Parathyroid adenoma (tissue), 2 donors: Measurements from ENCODE around the gene METTL1.

Experiments used
- H2AFZ ChIP-seq: fragments of 300-600 bp; sonication (generic); one replicate; pipeline ENCODE4 v1.7.0; 2017; ENCODE audit warnings: antibody characterized with exemption, mild to moderate bottlenecking
- H3K27ac ChIP-seq: fragments of 300-600 bp; sonication (generic); one replicate; pipeline ENCODE4 v1.7.0; 2017
- H3K27me3 ChIP-seq: fragments of 300-600 bp; sonication (generic); one replicate; pipeline ENCODE4 v1.7.0; 2017; ENCODE audit warnings: low read length; ENCODE audit not compliant: control insufficient read depth, insufficient read depth
- H3K36me3 ChIP-seq: fragments of 300-600 bp; sonication (generic); one replicate; pipeline ENCODE4 v1.7.0; 2017; ENCODE audit warnings: low read length; ENCODE audit not compliant: control insufficient read depth, insufficient read depth
- H3K4me1 ChIP-seq: fragments of 300-600 bp; sonication (generic); one replicate; pipeline ENCODE4 v1.7.0; 2017; ENCODE audit warnings: control low read depth
- H3K4me2 ChIP-seq: fragments of 300-600 bp; sonication (generic); one replicate; pipeline ENCODE4 v1.7.0; 2017; ENCODE audit warnings: low read length
- H3K4me3 ChIP-seq: fragments of 300-600 bp; sonication (generic); one replicate; pipeline ENCODE4 v1.7.0; 2017; ENCODE audit warnings: low read depth, low read length
- H3K79me2 ChIP-seq: fragments of 300-600 bp; sonication (generic); one replicate; pipeline ENCODE4 v1.7.0; 2017; ENCODE audit warnings: control low read depth
- H3K9ac ChIP-seq: fragments of 300-600 bp; sonication (generic); one replicate; pipeline ENCODE4 v1.7.0; 2017; ENCODE audit warnings: mild to moderate bottlenecking
- H3K9me3 ChIP-seq: fragments of 300-600 bp; sonication (generic); one replicate; pipeline ENCODE4 v1.7.0; 2017; ENCODE audit warnings: low read length; ENCODE audit not compliant: control insufficient read depth
- CTCF ChIP-seq: fragments of 300-600 bp; sonication (generic); IDR thresholded peaks from one replicate; pipeline ENCODE4 v1.7.0; 2017; ENCODE audit warnings: antibody characterized with exemption, mild to moderate bottlenecking
- donor health status: primary hyperparathyroidism.

Gene METTL1

GRCh38 chr12:57736741-57737466, 35.0 kb downstream of the METTL1 start:
- Histone ChIP-seq H2AFZ (peak overlapping the region; percentile 51), H3K27me3 (no peaks in the 10 kb centered on the region), H3K9me3 (no peaks in the 10 kb centered on the region), H3K9ac (no peak overlapping the region), H3K4me2 (no peak overlapping the region), H3K27ac (no peak overlapping the region), H3K36me3 (no peaks in the 10 kb centered on the region), H3K4me1 (peaks cover 14% of the 10 kb centered on the region), H3K4me3 (no peak overlapping the region), H3K79me2 (no peaks in the 10 kb centered on the region)
- TF ChIP-seq CTCF: no peak

GRCh38 chr12:57735952-57736740, 35.8 kb downstream of the METTL1 start:
- Histone ChIP-seq H3K9me3 (no peaks in the 10 kb centered on the region), H3K79me2 (no peaks in the 10 kb centered on the region), H3K4me3 (no peak overlapping the region), H3K27ac (no peak overlapping the region), H3K36me3 (no peaks in the 10 kb centered on the region), H3K4me1 (peaks cover 14% of the 10 kb centered on the region), H2AFZ (peak overlapping the region; percentile 51), H3K27me3 (no peaks in the 10 kb centered on the region), H3K4me2 (no peak overlapping the region), H3K9ac (no peak overlapping the region)
- TF ChIP-seq CTCF: peak; percentile 26

GRCh38 chr12:57735198-57735855, 36.6 kb downstream of the METTL1 start:
- no peak overlapping the region for H2AFZ ChIP-seq
- TF ChIP-seq CTCF: no peak
- no peaks in the 10 kb centered on the region for H3K27me3 ChIP-seq
- H3K27ac ChIP-seq: no peak overlapping the region
- H3K4me3 ChIP-seq: no peak overlapping the region
- H3K4me2 ChIP-seq: no peak overlapping the region
- H3K36me3 ChIP-seq: no peaks in the 10 kb centered on the region
- H3K9ac ChIP-seq: no peak overlapping the region
- peaks cover 14% of the 10 kb centered on the region for H3K4me1 ChIP-seq
- H3K79me2 ChIP-seq: no peaks in the 10 kb centered on the region
- H3K9me3 ChIP-seq: no peaks in the 10 kb centered on the region

GRCh38 chr12:57734591-57734990, 37.3 kb downstream of the METTL1 start:
- no peaks in the 10 kb centered on the region for H3K9me3 ChIP-seq
- H3K36me3 ChIP-seq: no peaks in the 10 kb centered on the region
- no peak for TF ChIP-seq CTCF
- no peaks in the 10 kb centered on the region for H3K79me2 ChIP-seq
- H3K4me3 ChIP-seq: no peak overlapping the region
- no peak overlapping the region for H3K9ac ChIP-seq
- H3K4me1 ChIP-seq: peaks cover 14% of the 10 kb centered on the region
- no peak overlapping the region for H3K4me2 ChIP-seq
- H3K27me3 ChIP-seq: no peaks in the 10 kb centered on the region
- H3K27ac ChIP-seq: no peak overlapping the region
- no peak overlapping the region for H2AFZ ChIP-seq
